Fibroblast of skin of right quadriceps (primary cell): Measurements from ENCODE around the gene MINAR2.

Source experiments
- DNase-seq: peaks from one replicate; pipeline ENCODE4 v3.0.0-alpha.2; 2013

Gene MINAR2, protein sequence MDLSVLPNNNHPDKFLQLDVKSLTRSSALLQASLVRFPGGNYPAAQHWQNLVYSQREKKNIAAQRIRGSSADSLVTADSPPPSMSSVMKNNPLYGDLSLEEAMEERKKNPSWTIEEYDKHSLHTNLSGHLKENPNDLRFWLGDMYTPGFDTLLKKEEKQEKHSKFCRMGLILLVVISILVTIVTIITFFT

GRCh38 chr5:129747572-129748407, at the start of gene MINAR2:
Gene MINAR2 (plus strand): TSS chr5:129748094. CDS start chr5:129748191, 97 bp downstream.
- DNase-seq = no peak

DNA sequence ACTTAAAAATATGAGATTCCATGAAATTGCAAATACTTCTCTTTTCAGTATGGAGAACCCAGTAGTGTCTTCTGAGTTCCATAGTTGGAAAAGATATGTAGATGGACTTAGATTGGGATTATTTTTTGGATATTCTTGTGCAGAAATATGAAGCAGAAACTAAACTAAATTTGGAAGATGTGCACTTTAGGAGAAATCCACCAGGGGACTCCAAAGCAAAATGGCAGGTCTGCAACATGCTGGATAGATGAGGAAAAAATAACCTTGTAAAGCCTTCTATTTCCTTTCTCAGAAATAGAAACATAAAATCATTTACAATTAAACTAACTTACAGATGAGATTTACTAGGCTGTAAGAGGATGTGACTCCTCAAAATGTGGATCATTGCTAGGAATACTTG, 49.2 kb upstream of the MINAR2 start:
- peak; percentile 1 for DNase-seq

DNA sequence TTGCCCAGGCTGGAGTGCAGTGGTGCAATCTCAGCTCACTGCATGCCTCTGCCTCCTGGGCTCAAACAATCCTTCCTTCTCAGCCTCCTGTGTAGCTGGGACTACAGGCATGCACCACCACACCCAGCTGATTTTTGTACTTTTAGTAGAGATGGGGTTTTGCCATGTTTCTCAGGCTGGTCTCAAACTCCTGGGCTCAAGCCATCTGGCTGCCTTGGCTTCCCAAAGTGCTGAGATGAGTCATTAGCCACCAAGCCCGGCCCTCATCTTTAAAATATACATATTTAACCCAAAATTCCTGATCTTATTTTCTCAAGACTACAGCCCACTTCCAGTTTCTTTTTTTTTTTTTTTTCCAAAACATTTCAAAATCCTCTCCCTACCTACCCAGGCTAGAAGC, 31.7 kb upstream of the MINAR2 start:
- DNase-seq = peak; percentile 39

DNA sequence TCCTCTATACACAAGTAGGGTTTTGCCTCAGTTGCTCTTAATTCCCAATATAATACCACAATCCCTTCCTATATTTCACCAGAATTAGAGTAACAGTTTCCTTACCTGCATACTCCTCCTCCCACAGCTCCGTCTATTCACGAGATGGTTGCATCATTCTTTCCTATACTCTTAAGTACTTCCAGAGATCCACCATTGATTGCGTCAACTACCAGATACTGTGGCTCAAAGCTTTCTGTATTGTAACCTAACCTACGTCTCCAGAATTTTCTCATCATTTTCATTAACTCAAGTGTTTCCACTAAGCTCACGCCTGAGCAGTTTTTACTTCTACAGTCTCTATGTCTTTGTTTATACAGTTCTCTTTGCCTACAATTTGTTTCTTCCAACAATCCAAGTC, 31.2 kb upstream of the MINAR2 start:
- peak; percentile 32 for DNase-seq

GRCh38 chr5:129717751-129718310, 30.1 kb upstream of the MINAR2 start:
- DNase-seq = no peak

- peak; percentile 30 for DNase-seq
Measured at GRCh38 chr5:129718471-129719090, 29.3 kb upstream of the MINAR2 start.

DNA sequence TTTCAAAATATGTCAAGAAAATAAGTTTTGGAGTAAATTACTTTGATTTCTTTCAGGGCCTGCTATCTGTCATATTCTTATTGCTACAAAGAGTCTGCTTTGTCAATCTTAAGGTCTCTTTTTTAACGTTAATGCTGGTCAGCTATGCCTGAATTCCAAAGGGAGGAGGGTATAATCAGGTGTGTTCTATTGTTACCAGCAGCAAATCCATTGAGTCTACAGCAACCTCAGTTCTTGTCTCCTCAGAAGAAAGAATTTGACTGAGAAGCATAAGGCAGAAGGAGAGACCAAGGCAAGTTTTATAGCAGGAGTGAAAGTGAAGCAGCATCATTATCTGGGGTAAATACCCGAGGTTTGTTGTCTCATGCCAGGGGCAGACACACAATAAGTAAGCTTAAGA, 23.7 kb upstream of the MINAR2 start:
- no peak for DNase-seq

GRCh38 chr5:129724647-129725046, 23.2 kb upstream of the MINAR2 start:
- DNase-seq = no peak

GRCh38 chr5:129739773-129740172, 8.1 kb upstream of the MINAR2 start:
- DNase-seq = no peak

GRCh38 chr5:129743541-129744187, 4.2 kb upstream of the MINAR2 start:
- DNase-seq = no peak

DNA sequence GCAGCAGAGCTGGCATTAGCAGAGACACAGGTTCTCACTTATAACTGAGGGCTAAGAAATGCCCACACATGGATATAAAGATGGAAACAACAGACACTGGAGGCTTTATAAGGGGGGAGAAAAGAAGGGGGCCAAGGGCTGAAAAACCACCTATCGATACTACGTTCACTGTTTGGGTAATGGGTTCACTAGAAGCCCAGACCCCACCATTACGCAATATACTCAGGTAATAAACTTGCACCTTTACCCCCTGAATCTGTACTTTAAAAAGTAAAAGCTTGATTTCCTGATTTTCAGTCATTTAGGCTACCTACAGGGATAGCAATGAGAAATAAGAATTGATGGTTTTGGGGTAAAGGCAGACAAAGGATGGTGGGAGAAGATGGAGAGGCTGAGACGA, 1.9 kb upstream of the MINAR2 start:
- DNase-seq = no peak

DNA sequence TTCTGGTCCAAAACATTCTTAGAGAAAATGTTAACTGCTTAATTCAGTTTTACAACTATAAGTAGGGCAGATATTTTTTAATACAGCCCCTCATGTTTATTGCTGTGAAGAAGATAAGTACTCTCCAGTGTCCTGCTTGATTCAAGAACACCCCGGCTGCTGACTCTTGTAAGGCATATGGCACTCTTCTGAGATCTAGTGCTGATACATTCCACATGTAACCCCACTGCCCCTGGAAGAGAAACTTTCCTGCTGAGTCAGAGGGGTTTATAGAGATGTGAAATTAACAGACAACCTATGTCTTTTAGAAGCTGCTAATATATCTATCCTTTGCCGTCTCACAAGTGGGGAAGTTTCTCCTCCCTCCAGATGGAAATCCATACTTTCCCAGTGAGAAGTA, 1.0 kb upstream of the MINAR2 start:
- peak; percentile 48 for DNase-seq

DNA sequence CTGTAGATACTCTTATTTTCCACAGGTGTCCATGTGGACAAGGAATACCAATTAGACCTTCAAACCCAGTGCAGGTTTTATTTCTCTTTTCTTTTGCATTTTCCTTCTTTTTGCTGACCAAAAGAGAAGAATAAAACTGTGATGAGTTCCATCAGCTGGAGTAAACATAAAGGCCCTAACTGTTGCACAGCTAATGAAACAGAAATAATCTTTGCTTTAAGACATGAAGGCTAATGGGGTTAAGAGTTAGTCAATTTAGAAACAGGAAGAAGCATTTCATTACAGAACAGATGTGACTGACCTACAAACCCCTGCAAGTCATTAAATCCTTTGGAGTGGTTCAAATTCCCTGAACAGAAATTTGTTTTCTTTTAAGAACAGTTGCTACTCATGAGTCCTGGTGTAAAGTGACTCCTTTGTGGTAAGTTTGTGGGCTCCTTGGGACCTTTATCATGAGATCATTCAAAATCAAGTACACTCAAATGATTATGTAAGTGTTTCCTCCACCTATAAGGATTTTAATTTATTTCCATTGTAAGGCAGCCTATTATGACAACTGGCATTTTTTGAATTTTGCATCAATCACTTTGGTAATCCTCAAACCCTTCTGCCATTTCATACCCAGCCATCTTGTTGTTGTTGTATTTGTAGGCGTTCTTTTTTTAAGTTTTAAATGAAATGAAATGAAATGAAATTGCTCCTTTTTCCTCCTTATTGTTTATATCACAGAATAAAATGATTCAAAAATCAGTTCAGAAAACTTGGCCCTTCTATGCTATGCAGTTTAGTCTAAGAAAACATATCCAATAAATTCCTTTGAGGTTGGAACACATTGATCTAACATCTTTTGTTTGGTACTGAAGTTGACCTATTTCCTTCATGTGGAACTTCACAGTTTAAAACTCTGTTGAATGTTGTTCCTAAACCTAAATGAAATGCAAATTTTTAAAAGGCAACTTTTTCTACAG, 1.3 kb downstream of the MINAR2 start:
- no peak for DNase-seq

GRCh38 chr5:129760636-129761325, 12.9 kb downstream of the MINAR2 start:
- no peak for DNase-seq

DNA sequence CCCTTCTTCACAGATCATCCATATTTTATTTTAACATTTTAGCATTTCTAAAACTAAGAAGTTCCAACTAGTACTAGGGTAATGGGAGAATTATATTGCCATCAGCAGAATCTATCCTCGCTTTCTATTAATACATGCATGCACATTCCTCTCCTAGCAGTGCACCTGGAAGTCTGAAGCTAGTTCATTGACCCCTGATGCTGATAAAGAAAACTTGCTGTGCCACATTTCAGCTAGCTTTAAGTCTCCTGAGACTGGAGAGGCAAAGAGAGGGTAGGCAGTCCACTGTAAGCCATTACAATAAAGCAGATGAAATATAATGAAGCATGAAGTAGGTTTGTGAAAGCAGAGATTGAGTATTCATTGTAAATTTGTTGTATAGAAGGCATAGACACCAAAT, 15.8 kb downstream of the MINAR2 start:
- no peak for DNase-seq

GRCh38 chr5:129766798-129767197, 18.9 kb downstream of the MINAR2 start:
- DNase-seq = no peak

GRCh38 chr5:129767927-129768380, 20.1 kb downstream of the MINAR2 start:
- peak; percentile 92 for DNase-seq

- DNase-seq = no peak
Measured at GRCh38 chr5:129768735-129769134, 20.8 kb downstream of the MINAR2 start.

DNA sequence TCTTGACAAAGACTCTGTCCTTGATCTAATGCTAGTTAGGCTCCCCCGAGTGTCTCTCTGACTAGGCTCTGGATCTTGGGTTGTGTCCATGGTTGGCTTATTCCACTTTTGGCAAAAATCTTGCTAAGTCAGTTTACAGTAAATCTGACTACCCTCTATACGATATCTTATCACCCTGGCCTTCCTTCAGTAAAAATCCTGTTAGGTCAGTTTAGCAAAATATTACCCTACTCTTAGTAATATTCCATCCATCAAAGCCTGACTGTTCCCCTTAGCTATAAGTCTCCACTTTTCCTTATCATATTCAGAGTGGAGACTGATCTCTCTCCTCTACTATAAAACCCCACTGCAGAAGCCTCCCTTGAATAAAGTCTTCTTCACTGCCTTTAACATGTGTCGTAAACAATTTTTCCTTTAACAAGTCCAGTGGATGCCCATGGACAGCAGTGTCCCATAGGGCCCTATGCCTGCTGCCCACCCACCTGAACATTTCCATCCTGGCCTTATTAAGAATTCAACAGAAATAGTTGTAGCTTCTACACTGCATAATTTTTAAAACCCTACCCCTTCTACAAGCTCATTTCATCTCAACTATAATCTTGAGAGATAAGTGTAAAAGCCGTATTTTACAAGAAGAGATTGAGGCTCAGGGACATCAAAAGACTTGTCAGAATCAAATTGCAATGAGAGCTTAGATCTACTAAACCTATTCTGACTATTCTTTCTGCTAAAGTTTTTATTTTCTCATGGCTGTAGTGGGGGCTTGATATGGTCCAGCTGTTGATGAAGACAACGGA, 22.3 kb downstream of the MINAR2 start:
- no peak for DNase-seq
